ENCODE results near the gene LANCL2.
"Not testable (repeated sequence)": the region's sequence is repeated elsewhere in the genome, so short reads cannot be mapped to it uniquely, and the experiment has no call there.

LANCL2 gene

GRCh38 chr7:55472406-55472805 is 107.3 kb downstream of the LANCL2 start:
- peaks cover 34% of the 10 kb centered on the region for H3K36me3 ChIP-seq (ENCODE audit: control insufficient read depth, insufficient read depth, low read length)
- not testable (repeated sequence) for H3K27ac ChIP-seq (ENCODE audit: low read depth, low read length); H3K9me3 ChIP-seq (ENCODE audit: control insufficient read depth, insufficient read depth, low read depth, low read length); H3K4me3 ChIP-seq (ENCODE audit: low read depth, low read length); H3K27me3 ChIP-seq (ENCODE audit: control insufficient read depth, insufficient read depth, low read length); H3K4me1 ChIP-seq (ENCODE audit: control insufficient read depth, insufficient read depth, low read length); H3K9ac ChIP-seq (ENCODE audit: low read length)

GRCh38 chr7:55472928-55473725 is 108.0 kb downstream of the LANCL2 start:
- peaks cover 33% of the 10 kb centered on the region for H3K36me3 ChIP-seq (ENCODE audit: control insufficient read depth, insufficient read depth, low read length)
- H3K27ac ChIP-seq (ENCODE audit: low read depth, low read length), result no peak overlapping the region
- H3K9ac ChIP-seq (ENCODE audit: low read length), result no peak overlapping the region

GRCh38 chr7:55473932-55474331 is 108.8 kb downstream of the LANCL2 start:
- no peaks in the 10 kb centered on the region for H3K27me3 ChIP-seq (ENCODE audit: control insufficient read depth, insufficient read depth, low read length)
- peaks cover 29% of the 10 kb centered on the region for H3K36me3 ChIP-seq (ENCODE audit: control insufficient read depth, insufficient read depth, low read length)
- no peak overlapping the region for H3K4me3 ChIP-seq (ENCODE audit: low read depth, low read length)
- H3K9me3 ChIP-seq (ENCODE audit: control insufficient read depth, insufficient read depth, low read depth, low read length), result no peaks in the 10 kb centered on the region
- no peak overlapping the region for H3K27ac ChIP-seq (ENCODE audit: low read depth, low read length)
- no peaks in the 10 kb centered on the region for H3K4me1 ChIP-seq (ENCODE audit: control insufficient read depth, insufficient read depth, low read length)
- no peak overlapping the region for H3K9ac ChIP-seq (ENCODE audit: low read length)

More at GRCh38 chr7:55472928-55473725, 108.0 kb downstream of the LANCL2 start:
- Histone ChIP-seq H3K27me3 (ENCODE audit: control insufficient read depth, insufficient read depth, low read length) (no peaks in the 10 kb centered on the region), H3K4me1 (ENCODE audit: control insufficient read depth, insufficient read depth, low read length) (no peaks in the 10 kb centered on the region), H3K4me3 (ENCODE audit: low read depth, low read length) (no peak overlapping the region), H3K9me3 (ENCODE audit: control insufficient read depth, insufficient read depth, low read depth, low read length) (0 out of 2 replicates have a peak, but pooled peaks cover 3% of the 10 kb centered on the region)

GRCh38 chr7:55474944-55475854 is 110.1 kb downstream of the LANCL2 start:
- H3K9ac ChIP-seq (ENCODE audit: low read length), result no peak overlapping the region
- H3K36me3 ChIP-seq (ENCODE audit: control insufficient read depth, insufficient read depth, low read length), result peaks cover 24% of the 10 kb centered on the region
- no peaks in the 10 kb centered on the region for H3K9me3 ChIP-seq (ENCODE audit: control insufficient read depth, insufficient read depth, low read depth, low read length)
- H3K4me3 ChIP-seq (ENCODE audit: low read depth, low read length), result no peak overlapping the region
- no peaks in the 10 kb centered on the region for H3K27me3 ChIP-seq (ENCODE audit: control insufficient read depth, insufficient read depth, low read length)
- no peaks in the 10 kb centered on the region for H3K4me1 ChIP-seq (ENCODE audit: control insufficient read depth, insufficient read depth, low read length)
- no peak overlapping the region for H3K27ac ChIP-seq (ENCODE audit: low read depth, low read length)

- Histone ChIP-seq H3K9me3 (ENCODE audit: control insufficient read depth, insufficient read depth, low read depth, low read length) (no peaks in the 10 kb centered on the region), H3K9ac (ENCODE audit: low read length) (no peak overlapping the region), H3K36me3 (ENCODE audit: control insufficient read depth, insufficient read depth, low read length) (peaks cover 22% of the 10 kb centered on the region), H3K4me3 (ENCODE audit: low read depth, low read length) (no peak overlapping the region), H3K4me1 (ENCODE audit: control insufficient read depth, insufficient read depth, low read length) (no peaks in the 10 kb centered on the region), H3K27me3 (ENCODE audit: control insufficient read depth, insufficient read depth, low read length) (no peaks in the 10 kb centered on the region), H3K27ac (ENCODE audit: low read depth, low read length) (no peak overlapping the region)
Observed at GRCh38 chr7:55475855-55476803, 111.0 kb downstream of the LANCL2 start.

GRCh38 chr7:55476852-55477780 is 112.0 kb downstream of the LANCL2 start:
- no peak overlapping the region for H3K4me3 ChIP-seq (ENCODE audit: low read depth, low read length)
- H3K9me3 ChIP-seq (ENCODE audit: control insufficient read depth, insufficient read depth, low read depth, low read length), result no peaks in the 10 kb centered on the region
- no peaks in the 10 kb centered on the region for H3K4me1 ChIP-seq (ENCODE audit: control insufficient read depth, insufficient read depth, low read length)
- H3K27me3 ChIP-seq (ENCODE audit: control insufficient read depth, insufficient read depth, low read length), result no peaks in the 10 kb centered on the region
- H3K36me3 ChIP-seq (ENCODE audit: control insufficient read depth, insufficient read depth, low read length), result peaks cover 22% of the 10 kb centered on the region
- H3K27ac ChIP-seq (ENCODE audit: low read depth, low read length), result no peak overlapping the region; the same call in 1 of the 2 replicates
- no peak overlapping the region for H3K9ac ChIP-seq (ENCODE audit: low read length)

GRCh38 chr7:55477781-55478374 is 112.7 kb downstream of the LANCL2 start:
- Histone ChIP-seq H3K27ac (ENCODE audit: low read depth, low read length) (no peak overlapping the region), H3K9ac (ENCODE audit: low read length) (no peak overlapping the region), H3K36me3 (ENCODE audit: control insufficient read depth, insufficient read depth, low read length) (peaks cover 23% of the 10 kb centered on the region), H3K4me3 (ENCODE audit: low read depth, low read length) (no peak overlapping the region), H3K4me1 (ENCODE audit: control insufficient read depth, insufficient read depth, low read length) (no peaks in the 10 kb centered on the region), H3K27me3 (ENCODE audit: control insufficient read depth, insufficient read depth, low read length) (no peaks in the 10 kb centered on the region), H3K9me3 (ENCODE audit: control insufficient read depth, insufficient read depth, low read depth, low read length) (no peaks in the 10 kb centered on the region)

- Histone ChIP-seq H3K4me1 (ENCODE audit: control insufficient read depth, insufficient read depth, low read length) (no peaks in the 10 kb centered on the region), H3K9me3 (ENCODE audit: control insufficient read depth, insufficient read depth, low read depth, low read length) (no peaks in the 10 kb centered on the region), H3K4me3 (ENCODE audit: low read depth, low read length) (no peak overlapping the region), H3K27me3 (ENCODE audit: control insufficient read depth, insufficient read depth, low read length) (no peaks in the 10 kb centered on the region), H3K36me3 (ENCODE audit: control insufficient read depth, insufficient read depth, low read length) (peaks cover 21% of the 10 kb centered on the region), H3K9ac (ENCODE audit: low read length) (no peak overlapping the region), H3K27ac (ENCODE audit: low read depth, low read length) (no peak overlapping the region)
Observed at GRCh38 chr7:55478700-55479099, 113.6 kb downstream of the LANCL2 start.

GRCh38 chr7:55481155-55481554 is 116.0 kb downstream of the LANCL2 start:
- Histone ChIP-seq H3K9me3 (ENCODE audit: control insufficient read depth, insufficient read depth, low read depth, low read length) (no peaks in the 10 kb centered on the region), H3K9ac (ENCODE audit: low read length) (no peak overlapping the region), H3K4me3 (ENCODE audit: low read depth, low read length) (no peak overlapping the region), H3K4me1 (ENCODE audit: control insufficient read depth, insufficient read depth, low read length) (no peaks in the 10 kb centered on the region), H3K27me3 (ENCODE audit: control insufficient read depth, insufficient read depth, low read length) (no peaks in the 10 kb centered on the region), H3K27ac (ENCODE audit: low read depth, low read length) (no peak overlapping the region), H3K36me3 (ENCODE audit: control insufficient read depth, insufficient read depth, low read length) (peaks cover 13% of the 10 kb centered on the region; the same call in 1 of the 2 replicates)

Data from HUES6 (cell line).